Pulmonary artery endothelial cell (primary cell): ENCODE measurements around the gene GLT1D1. TPM values are rescaled to one million over a fixed set of nuclear protein-coding genes. Genes with fewer than 3 reads are reported as not detected.
A peak's percentile ranks its signal among the peaks of the same experiment; 100 is the strongest.
"Not testable (repeated sequence)": the region's sequence is repeated elsewhere in the genome, so short reads cannot be mapped to it uniquely, and the experiment has no call there.

ENCODE experiments used
- DNase-seq: peaks from one replicate; pipeline ENCODE4 v3.0.0-alpha.2; 2011; ENCODE audit warnings: low read depth, low spot score
- total RNA-seq: library from RNA; depleted of rRNA; stranded (reverse); fragments of >200 nt; gene quantifications from 2 replicates; pipeline ENCODE4 v1.2.3, GENCODE V29; 2014

GLT1D1 gene
- total RNA-seq, 1 donor from 2014 or later, result not detected

- DNase-seq, result no peak
Observed at GRCh38 chr12:128820253-128820652, 33.0 kb upstream of the GLT1D1 start.

DNA sequence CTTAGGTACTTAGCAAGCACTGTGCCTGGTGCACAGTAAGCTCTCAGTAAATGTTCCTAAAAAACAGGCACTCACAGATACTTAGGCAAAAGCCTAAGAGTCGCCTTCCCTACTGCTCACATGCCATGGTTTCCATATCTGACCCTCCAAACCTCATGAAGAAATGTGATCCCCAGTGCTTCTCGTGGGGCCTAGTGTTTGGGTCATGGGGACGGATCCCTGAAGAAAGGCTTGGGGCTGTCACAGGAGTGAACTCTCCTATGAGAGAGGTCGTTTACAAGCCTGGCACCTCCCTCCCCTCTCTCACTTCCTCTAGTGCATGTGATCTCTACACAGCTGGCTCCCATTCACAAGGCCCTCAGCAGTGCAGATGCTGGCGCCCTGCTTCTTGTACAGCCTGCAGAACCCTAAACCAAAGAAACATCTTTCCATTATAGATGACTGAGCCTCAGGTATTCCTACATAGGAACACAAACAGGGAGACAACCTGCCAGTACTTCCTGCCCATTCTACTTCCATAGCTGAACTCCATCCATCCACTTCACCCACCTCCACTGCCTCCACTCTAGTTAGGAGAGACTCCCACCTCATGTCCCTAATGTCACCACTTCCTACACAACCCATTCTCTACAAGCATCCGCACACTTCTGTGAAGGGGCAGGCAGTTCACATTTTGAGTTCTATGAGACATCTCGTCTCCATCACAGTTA, 32.4 kb upstream of the GLT1D1 start:
- no peak for DNase-seq

- no peak for DNase-seq
Observed at GRCh38 chr12:128823216-128823915, 29.9 kb upstream of the GLT1D1 start.

DNA sequence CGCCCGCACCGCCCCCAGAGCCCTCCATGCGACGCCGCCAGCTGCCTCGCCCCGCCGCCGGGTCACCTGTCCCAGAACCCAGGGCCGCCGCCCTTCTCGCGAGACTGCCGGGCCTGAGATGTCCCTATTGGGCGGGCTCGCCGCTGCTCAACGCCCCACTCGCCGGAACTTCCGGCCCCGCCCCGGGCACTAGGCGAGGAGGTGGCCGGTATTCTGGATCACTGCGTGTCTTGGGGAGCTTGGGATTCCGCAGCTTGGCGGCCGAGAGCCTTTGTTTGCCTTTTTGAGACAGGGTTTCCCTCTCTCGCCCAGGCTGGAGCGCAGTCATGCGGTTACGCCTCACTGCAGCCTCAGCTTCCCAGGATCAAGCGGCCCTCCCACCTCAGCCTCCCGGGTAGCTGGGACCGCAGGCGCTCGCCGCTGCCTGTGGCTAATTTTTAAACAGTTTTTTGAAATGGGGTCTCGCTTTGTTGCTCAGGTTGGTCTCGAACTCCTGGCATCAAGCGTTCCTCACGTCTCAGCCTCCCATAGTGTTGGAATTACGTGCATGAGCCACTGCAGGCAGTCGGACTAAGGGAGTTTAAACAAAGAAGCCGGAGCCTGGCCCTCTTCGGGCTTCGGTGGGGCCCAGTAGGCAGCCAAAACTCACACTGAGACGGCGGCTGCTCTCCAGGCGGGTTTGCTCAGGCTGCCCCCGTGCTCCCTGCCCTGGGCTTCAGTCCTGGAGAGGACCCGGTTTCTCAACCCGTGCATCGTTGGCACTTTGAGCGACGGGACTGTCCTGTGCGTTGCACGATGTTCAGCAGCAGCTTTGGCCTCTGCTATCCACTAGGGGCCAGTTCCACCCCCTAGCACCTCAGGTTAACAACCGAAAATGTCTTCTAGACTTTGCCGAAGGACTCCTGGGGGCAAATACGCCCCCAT, 29.1 kb upstream of the GLT1D1 start, which contains the start of gene SLC15A4:
Gene SLC15A4, minus strand, starts transcription at position 43 of the 924 bp plus-strand sequence. Its CDS starts 15 bp downstream, at position 28.
- peak; percentile 61 for DNase-seq

DNA sequence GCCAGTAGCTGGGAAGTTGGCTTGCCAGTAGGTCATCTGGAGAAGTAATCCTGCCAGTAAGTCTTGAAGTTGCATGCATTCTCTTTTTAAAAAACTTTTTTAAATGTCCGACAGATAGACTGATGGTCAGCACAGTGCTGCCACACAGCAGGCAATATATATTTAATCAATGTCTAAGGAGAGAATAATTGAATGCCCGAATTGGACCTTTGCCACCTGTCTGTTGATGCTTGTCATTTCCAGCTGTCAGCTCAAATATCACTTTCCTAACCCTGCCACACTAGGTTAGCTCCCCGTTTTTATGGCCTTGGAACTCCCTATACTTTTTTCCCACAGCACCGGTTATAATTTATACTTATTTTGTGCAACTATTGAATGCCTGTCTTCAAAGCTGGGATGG, 27.4 kb upstream of the GLT1D1 start:
- DNase-seq, result no peak

GRCh38 chr12:128827724-128828123, 25.6 kb upstream of the GLT1D1 start:
- DNase-seq, result no peak

DNA sequence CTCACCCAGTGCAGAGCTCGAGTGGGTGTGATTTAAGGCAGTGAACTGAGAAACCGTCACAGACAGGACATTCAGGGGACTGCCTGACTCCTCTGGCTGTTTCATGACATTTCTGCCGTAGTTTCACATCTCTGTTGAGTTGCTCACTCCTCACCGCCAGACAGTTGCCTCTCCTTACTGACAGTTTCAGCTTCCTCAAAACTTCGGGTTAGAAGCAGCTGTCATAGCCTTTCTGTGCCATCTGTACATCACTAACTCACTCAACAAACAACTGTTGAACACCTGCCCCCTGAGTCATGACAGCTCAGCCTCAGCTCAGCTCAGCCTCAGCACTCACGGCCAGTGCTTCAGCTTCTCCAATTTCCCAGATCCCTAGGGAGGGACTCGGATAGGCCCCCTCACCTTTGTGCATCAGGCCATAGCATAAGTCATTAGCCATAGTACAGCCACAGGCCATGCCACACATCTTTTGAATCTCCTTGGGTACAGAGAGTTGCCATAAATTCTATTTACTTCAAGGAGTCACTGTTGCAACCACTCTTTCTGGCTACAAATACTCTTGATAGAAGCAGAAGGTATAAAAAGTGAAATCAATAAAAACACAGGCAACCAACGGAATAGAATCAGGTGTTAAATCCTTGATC, 23.3 kb upstream of the GLT1D1 start:
- no peak for DNase-seq

- no peak for DNase-seq
Observed at GRCh38 chr12:128830505-128830893, 22.8 kb upstream of the GLT1D1 start.

- DNase-seq, result no peak
Observed at GRCh38 chr12:128833418-128833817, 19.9 kb upstream of the GLT1D1 start.

- DNase-seq, result not testable (repeated sequence)
Observed at GRCh38 chr12:128839885-128840284, 13.4 kb upstream of the GLT1D1 start.

- DNase-seq, result no peak
Observed at GRCh38 chr12:128840862-128841468, 12.3 kb upstream of the GLT1D1 start.

DNA sequence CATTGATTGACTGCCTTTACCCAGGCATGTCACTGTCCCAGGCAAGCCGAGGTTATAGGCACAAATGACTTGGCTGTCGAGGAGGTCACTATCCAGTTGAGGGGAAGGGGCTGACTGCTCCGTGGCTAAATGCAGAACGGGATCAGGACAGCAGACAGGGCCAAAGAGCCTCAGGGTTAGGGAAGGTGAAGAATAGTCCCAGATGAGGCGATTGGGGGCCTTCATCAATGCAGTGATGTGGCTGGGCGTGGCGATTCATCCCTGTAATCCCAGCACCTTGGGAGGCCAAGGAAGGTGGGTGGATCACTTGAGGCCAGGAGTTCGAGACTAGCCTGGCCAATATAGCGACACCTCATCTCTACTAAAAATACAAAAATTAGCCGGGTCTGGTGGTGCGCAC, 10.7 kb upstream of the GLT1D1 start:
- DNase-seq, result no peak

DNA sequence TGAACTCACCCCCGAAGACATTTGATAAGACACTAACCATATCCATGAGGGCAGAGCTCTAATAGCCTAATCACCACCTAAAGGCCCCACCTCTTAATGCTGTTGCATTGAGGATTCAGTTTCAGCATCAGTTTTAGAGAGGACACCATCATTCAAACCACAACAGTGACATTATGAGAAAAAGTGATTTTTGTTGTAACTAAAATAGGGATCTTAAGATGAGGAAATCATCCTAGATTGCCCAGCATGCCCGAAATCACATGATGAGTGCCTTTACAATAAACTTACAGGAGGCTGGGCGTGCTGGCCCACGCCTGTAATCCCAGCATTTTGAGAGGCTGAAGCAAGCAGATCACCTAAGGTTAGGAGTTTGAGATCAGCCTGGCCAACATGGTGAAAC, 9.7 kb upstream of the GLT1D1 start:
- no peak for DNase-seq

DNA sequence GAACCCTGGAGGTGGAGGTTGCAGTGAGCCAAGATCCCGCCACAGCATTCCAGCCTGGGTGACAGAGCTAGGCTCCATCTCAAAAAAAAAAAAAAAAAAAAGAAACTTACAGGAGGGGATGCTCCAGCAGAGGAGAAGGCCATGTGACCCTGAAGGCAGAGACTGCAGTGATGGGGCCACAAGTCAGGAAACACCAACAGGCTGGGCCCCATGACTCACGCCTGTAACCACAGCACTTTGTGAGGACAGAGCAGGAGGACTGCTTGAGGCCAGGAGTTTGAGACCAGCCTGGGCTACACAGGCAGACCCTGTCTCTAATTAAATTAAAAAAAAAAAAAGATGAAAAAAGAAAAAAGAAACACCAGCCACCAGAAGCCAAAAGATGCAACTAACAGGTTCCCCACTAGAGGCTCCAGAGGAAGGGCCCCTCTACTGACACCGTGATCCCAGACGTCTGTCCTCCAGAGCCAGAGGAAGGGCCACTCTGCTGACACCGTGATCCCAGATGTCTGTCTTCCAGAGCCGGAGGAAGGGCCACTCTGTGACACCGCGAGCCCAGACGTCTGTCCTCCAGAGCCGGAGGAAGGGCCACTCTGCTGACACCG, 9.1 kb upstream of the GLT1D1 start:
- DNase-seq, result no peak

GRCh38 chr12:128846671-128847070, 6.6 kb upstream of the GLT1D1 start:
- not testable (repeated sequence) for DNase-seq

DNA sequence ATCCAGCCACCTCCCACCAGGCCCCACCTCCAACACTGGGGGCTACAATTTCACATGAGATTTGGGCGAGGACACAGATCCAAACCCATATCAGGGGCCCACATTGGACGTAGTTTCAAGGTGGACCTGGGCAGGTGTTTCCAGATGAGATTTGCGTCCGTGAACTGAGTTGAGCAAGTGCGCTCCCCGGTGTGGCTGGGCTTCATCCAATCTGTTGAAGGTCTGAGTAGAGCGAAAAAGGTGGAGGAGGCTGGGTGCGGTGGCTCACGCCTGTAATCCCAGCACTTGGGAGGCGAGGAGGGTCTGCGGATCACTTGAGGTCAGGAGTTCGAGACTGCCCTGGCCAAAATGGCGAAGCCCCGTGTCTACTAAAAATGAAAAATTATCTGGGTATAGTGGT, 4.9 kb upstream of the GLT1D1 start:
- no peak for DNase-seq

DNA sequence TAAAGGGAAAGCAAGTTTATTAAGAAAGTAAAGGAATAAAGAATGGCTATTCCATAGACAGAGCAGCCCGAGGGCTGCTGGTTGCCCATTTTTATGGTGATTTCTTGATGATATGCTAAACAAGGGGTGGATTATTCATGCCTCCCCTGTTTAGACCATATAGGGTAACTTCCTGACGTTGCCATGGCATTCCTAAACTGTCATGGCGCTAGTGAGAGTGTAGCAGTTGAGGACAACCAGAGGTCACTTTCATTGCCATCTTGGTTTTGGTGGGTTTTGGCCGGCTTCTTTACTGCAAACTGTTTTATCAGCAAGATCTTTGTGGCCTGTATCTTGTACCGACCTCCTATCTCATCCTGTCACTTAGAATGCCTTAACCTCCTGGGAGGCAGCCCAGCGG, 3.5 kb upstream of the GLT1D1 start:
- not testable (repeated sequence) for DNase-seq

GRCh38 chr12:128850400-128850799, 2.9 kb upstream of the GLT1D1 start:
- no peak for DNase-seq

DNA sequence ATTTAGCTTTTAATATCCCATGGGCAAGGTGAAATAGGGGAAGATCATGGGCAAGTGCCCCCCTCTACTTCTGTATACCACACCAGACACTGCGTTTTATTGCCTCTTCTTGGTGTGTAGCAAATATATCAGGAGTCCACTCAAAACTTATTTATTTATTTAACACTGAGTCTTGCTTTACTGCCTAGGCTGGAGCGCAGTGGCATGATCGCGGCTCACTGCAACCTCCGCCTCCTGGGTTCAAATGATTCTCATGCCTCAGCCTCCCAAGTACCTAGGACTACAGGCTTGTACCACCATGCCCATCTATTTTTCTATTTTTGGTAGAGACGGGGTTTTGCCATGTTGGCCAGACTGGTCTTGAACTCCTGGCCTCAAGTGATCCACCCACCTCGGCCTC, 1.8 kb upstream of the GLT1D1 start:
- not testable (repeated sequence) for DNase-seq

DNA sequence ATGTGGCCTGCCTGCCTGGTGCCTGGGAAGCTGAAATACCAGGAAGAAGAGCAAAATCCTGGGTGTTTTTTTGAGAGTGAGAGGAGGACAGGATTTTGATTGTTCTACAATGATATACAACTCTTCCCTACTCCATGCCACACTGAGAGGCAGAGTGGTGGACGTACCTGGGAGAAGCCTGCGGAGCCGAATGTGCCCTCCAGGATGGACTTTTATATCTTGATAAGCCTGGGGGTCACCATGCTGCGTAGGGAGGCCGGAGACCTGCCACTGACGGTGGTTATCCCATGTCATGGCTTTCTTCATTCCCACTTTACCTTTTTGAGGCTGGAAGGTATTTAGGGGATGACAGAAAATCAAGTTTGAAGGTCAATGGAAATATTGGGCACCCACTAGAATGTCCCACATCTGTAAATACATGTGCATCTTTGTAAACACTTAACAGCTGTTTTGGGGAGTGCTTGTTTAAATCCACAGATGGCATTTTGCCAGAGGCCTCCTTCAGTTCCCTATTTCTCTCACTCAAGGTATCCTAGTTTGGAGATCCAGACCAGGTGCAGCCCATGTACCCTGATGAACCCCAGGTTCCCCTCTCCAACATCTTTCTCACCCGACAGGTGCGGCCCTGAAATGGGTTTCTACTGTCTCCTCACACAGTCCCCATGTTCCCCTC, 1.1 kb upstream of the GLT1D1 start:
- no peak for DNase-seq
